Measurements from ENCODE around the gene TEDDM1.
"Not testable (repeated sequence)": the region's sequence is repeated elsewhere in the genome, so short reads cannot be mapped to it uniquely, and the experiment has no call there.

TEDDM1 gene

DNA sequence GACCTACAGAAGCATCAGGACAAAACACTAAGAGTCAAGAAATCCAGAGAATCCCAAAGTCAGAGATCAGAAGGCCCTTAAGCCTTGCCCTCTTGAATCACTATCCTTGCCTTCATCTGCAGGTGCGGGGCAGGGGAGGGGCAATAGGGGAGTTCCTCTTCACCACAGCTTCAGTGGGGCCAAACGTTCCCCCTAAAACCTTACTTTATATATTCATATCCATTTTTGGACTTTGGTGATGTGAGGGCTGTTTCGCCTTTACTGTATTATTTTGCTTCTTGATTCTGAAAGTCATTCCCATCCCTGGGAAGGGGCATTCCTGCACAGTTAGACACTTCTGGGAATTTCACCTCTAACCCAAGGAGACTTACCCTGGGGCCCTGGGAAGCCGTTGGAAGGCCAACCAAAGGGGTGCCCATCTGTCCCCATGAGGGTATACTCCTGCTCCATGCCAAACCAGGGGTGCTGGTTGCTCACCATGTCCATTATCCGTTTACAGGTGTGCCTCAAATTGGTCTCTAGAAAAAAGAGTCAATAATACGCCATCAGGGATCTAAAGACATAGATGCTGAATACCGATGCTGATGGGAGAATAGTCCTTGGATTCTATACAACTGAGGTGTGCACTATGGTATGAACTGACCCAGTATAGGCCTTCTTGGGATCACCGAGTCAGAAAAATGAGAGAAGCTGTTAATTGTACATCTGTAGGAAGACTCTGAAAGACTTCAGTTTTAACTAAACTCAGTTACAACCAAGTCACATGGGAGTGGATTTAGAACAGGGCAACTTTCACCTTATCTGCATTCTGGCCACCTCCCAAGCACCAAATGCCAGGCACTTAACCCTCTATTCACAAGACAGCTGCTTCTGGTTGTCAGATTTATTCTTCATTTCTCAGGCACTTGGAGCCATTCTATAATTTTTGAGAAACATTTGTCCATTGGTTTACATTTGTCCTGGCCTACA is 14.3 kb downstream of the TEDDM1 start:
- TF ChIP-seq, protein P1, sequence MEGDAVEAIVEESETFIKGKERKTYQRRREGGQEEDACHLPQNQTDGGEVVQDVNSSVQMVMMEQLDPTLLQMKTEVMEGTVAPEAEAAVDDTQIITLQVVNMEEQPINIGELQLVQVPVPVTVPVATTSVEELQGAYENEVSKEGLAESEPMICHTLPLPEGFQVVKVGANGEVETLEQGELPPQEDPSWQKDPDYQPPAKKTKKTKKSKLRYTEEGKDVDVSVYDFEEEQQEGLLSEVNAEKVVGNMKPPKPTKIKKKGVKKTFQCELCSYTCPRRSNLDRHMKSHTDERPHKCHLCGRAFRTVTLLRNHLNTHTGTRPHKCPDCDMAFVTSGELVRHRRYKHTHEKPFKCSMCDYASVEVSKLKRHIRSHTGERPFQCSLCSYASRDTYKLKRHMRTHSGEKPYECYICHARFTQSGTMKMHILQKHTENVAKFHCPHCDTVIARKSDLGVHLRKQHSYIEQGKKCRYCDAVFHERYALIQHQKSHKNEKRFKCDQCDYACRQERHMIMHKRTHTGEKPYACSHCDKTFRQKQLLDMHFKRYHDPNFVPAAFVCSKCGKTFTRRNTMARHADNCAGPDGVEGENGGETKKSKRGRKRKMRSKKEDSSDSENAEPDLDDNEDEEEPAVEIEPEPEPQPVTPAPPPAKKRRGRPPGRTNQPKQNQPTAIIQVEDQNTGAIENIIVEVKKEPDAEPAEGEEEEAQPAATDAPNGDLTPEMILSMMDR (conservative IDR thresholded peaks at IDR 0.05) = no peak
- no peak overlapping the region for H3K27ac ChIP-seq

DNA sequence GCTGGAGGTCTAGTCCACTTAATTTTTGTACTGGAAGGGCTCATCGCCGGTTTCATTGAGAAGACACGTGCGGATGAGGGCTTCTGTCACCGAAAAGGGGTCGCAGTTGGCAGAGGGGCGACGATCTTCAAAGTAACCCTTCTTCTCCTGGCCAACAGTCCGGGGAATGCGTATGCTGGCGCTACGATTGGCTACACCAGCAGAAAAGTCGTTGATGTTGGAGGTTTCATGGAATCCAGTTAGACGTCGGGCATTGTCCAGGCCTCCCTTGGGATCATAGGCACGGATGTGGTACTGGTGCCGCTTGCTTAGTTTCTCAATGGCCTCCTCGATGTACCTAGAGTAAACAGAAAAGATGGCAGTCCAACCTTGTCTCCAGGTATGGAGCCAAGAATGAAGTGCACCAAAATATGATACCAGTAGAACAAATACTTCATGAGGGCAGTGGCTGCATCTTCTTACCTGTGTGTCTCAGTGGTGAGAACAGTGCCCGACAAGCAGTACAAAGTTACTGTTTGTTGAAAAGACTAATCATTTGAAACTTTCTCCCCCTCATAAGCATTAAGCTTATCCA is 16.0 kb downstream of the TEDDM1 start:
- H3K27ac ChIP-seq = no peak overlapping the region
- TF ChIP-seq, protein P1 (conservative IDR thresholded peaks at IDR 0.05) = no peak

DNA sequence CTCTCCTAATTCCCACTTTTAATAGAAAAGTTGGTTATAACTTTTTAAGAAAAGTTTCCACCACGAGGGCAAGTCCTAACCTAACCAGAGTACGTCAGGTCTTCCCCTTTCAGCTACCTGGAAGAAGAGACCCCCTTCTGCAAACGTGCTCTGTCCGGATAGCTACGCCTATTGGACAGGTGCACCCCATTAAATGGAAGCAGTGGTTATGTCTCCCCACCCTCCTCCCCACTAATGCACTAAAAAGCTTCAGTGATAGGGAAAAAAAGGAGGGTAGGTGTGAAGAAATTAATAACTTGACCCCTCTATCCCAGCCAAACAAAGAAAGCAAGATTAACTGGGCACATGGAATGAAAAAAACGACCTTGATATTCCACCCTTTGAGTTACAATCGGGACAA is 16.5 kb downstream of the TEDDM1 start:
- TF ChIP-seq, protein P1 (conservative IDR thresholded peaks at IDR 0.05) = no peak

DNA sequence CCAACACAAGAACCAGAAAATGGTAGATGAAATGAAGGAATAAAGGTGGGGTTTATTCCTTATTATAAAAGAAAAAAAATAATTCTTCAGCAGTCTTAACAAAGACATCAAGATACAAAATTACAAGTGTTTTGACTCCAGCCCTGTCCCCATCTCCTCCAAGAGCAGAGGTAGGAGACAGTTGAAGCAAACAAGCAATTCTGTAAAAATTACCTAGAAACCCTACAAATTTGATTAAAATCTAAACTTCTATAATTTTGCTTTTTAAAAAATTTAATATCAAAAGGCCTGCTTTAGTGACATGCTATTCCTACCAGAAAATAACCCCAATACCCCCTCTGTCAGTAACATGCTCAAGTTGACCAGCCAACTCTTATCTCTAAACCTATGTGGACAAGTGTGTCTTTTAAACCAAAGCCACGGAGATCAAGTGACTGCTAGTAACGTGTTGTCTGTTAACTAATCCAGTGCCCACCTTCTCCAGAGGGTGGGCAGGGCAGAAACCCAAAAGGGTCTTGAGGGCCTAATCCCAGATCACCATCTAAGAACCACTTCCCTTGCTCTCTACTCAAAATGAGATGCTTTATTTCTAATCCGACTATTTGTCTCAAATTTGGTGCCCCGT is 17.3 kb downstream of the TEDDM1 start:
- no peak overlapping the region for H3K27ac ChIP-seq
- TF ChIP-seq, protein P1 (conservative IDR thresholded peaks at IDR 0.05) = no peak

More for the DNA sequence above, 16.5 kb downstream of the TEDDM1 start:
- H3K27ac ChIP-seq = no peak overlapping the region

DNA sequence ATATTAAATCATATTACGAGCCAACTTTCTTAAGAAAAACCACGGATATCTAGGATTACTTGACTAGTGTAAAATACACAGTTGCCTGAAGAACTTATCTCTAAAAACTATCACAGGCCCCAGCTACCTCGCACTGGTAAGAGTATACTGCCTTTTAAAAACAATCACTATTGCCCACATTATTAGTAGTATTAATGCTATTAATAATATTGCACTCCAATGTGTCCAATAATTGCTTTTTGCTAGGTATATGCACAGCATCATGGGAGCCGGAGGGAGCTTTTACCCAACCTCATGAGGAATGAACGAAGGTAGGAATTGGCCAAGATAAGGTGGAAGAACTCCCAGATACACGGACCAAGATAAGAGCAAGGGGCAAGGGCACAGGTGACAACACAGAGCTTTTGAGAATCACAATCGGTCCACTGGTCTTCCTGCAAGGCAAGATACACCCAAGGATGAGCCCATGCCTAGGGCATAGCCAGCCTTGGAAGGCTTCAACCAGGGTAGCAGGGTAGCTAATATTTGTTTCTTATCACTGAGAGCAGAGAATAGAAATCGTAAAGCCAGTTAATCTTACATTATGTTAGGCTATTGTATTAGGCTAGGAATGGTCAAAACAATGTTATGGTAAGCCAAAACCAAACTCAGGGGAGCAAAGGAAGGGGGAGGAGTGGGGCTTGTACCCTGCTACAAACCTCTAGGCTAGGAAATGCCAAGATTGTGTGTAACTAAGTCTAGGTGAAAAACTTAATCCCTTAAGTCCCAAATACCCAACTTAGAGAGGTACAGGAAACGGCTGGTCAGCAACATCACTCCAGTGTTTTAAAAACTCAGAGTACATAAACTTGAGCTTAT is 18.3 kb downstream of the TEDDM1 start:
- TF ChIP-seq, protein P1 (conservative IDR thresholded peaks at IDR 0.05) = no peak

GRCh38 chr1:182380199-182380598 is 20.3 kb downstream of the TEDDM1 start:
- TF ChIP-seq, protein P1 (conservative IDR thresholded peaks at IDR 0.05) = no peak
- no peak overlapping the region for H3K27ac ChIP-seq

More for the DNA sequence above, 18.3 kb downstream of the TEDDM1 start:
- H3K27ac ChIP-seq = no peak overlapping the region

DNA sequence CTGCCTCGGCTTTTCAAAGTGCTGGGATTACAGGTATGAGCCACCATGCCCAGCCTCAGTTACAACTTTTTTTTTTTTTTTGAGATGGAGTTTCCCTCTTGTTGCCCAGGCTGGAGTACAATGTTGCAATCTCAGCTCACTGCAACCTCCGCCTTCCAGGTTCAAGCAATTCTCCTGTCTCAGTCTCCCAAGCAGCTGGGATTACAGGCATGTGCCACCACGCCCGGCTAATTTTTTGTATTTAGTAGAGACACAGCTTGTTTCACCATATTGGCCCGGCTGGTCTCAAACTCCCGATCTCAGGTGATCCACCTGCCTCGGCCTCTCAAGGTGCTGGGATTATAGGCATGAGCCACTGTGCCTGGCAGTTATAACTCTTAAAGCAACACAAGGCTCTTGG is 20.7 kb downstream of the TEDDM1 start:
- not testable (repeated sequence) for H3K27ac ChIP-seq
